Left lung (tissue), 10 donors: ENCODE data around the gene CTSO. TPM values are rescaled to one million over a fixed set of nuclear protein-coding genes. Genes with fewer than 3 reads are reported as not detected.

Experiments
- ATAC-seq: fragments of 200-7000 bp; cut with Tn5 transposase; one replicate; pipeline ENCODE4 v1.9.1; 2020; ENCODE audit warnings: moderate library complexity
- DNase-seq, 4 donors: peaks; one replicate each; pipeline ENCODE4 v3.0.0-alpha.2; 2013 to 2020
- H3K27ac ChIP-seq, 2 donors: fragments of 200-600 bp; sonication (generic) in 1 of 2; one replicate each; pipeline versions ENCODE4 v1.5.0 to v1.8.0; 2020 to 2021
- H3K27me3 ChIP-seq, 2 donors: fragments of 200-600 bp; sonication (generic) in 1 of 2; one replicate each; pipeline versions ENCODE4 v1.5.0 to v1.8.0; 2020 to 2021
- H3K36me3 ChIP-seq, 2 donors: fragments of 200-600 bp; sonication (generic) in 1 of 2; one replicate each; pipeline versions ENCODE4 v1.5.0 to v1.8.0; 2020 to 2021
- H3K4me1 ChIP-seq, 2 donors: fragments of 200-600 bp; one replicate each; pipeline ENCODE4 v1.8.0; 2021
- H3K4me3 ChIP-seq, 2 donors: fragments of 200-600 bp; sonication (generic) in 1 of 2; one replicate each; pipeline versions ENCODE4 v1.5.0 to v1.8.0; 2020 to 2021; ENCODE audit warnings: mild to moderate bottlenecking in 1 of 2
- H3K9me3 ChIP-seq, 2 donors: fragments of 200-600 bp; sonication (generic) in 1 of 2; one replicate each; pipeline versions ENCODE4 v1.5.0 to v1.8.0; 2020 to 2021
- intact Hi-C, 2 donors: fragments of 100-400 bp; cut with DNase I; formaldehyde crosslinking; loops; one replicate each; pipeline versions ENCODE4 v1.11.2 to v1.14.2; 2022
- polyA plus RNA-seq, 6 donors: library from polyadenylated mRNA; unstranded; fragments of 120-200 nt; gene quantifications; one replicate each; pipeline ENCODE4 v1.2.1, GENCODE V29; 2013; ENCODE audit not compliant: insufficient read length in 6 of 6
- total RNA-seq, 2 donors: library from RNA; stranded (reverse); fragmentation: NEBNext Ultra II Directional; extraction: Animal tissue kit (Norgen Biotek cat#: 25700); gene quantifications; one replicate each; pipeline ENCODE4 v1.2.1, GENCODE V29; 2021
- TF ChIP-seq, protein P1 (sequence below), 2 donors: fragments of 200-600 bp; sonication (generic) in 1 of 2; IDR thresholded peaks; one replicate each; pipeline versions ENCODE4 v1.5.0 to v1.8.0; 2021; ENCODE audit warnings: antibody characterized with exemption in 2 of 2
- donor health status: DM: no; HTN: yes; CAD: no.
- donor health status: DM: no; HTN: no; CAD: no.

The CTSO gene
- total and polyA plus RNA-seq, 8 donors: 20.9 to 63.8 (median 57.3) TPM

DNA sequence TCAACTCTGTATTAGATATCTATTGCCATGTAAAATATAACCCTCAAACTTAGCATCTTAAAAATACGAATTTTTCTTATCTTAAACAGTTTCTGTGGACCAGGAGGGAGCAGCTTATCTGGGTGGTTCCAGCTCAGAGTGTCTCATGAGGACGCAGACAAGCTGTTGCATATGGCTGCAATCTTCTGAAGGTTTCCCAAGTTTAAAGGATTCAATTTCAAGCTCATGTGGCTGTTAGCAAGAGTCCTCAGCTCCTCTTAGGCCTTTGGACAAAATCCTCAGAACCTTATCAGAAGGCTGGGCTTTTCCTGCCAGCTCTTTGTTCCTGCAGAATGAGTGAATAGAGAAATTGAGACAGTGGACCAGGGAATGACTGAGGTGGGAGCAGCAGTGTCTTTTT, 2.8 kb upstream of the CTSO start:
- intact Hi-C loops: no loop called here
- TF ChIP-seq, protein P1, sequence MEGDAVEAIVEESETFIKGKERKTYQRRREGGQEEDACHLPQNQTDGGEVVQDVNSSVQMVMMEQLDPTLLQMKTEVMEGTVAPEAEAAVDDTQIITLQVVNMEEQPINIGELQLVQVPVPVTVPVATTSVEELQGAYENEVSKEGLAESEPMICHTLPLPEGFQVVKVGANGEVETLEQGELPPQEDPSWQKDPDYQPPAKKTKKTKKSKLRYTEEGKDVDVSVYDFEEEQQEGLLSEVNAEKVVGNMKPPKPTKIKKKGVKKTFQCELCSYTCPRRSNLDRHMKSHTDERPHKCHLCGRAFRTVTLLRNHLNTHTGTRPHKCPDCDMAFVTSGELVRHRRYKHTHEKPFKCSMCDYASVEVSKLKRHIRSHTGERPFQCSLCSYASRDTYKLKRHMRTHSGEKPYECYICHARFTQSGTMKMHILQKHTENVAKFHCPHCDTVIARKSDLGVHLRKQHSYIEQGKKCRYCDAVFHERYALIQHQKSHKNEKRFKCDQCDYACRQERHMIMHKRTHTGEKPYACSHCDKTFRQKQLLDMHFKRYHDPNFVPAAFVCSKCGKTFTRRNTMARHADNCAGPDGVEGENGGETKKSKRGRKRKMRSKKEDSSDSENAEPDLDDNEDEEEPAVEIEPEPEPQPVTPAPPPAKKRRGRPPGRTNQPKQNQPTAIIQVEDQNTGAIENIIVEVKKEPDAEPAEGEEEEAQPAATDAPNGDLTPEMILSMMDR (IDR thresholded peaks at IDR 0.05): no peak
- Histone ChIP-seq H3K9me3 (no peaks in the 10 kb centered on the region), H3K4me3 (no peak overlapping the region), H3K27ac (no peak overlapping the region), H3K4me1 (peaks cover 0 to 14% of the 10 kb centered on the region in 2 donors), H3K36me3 (no peaks in the 10 kb centered on the region), H3K27me3 (no peaks in the 10 kb centered on the region)
- ATAC-seq (no peak), DNase-seq (no peak)

DNA sequence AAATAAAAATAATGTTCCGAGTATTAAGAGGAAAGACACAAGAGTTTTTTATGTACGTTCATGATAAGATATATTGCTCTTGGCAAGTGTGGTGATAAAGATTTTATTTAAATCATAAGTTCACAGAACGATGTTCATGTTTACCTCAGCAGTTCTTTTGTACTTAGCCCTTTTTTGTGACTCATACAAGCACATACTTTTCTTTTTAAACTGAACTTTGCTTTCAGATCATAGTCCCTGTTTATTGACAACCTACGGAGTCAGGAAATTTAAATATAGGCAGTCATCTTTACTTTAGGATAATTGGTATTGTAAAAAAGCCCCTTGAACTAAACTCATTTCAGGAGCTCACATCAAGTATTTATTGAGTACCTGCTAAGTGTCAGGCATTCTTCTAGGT, 1.3 kb upstream of the CTSO start:
- Histone ChIP-seq H3K27ac (no peak overlapping the region), H3K36me3 (no peaks in the 10 kb centered on the region), H3K4me3 (no peak overlapping the region), H3K4me1 (peaks cover 0 to 14% of the 10 kb centered on the region in 2 donors), H3K27me3 (no peaks in the 10 kb centered on the region), H3K9me3 (no peaks in the 10 kb centered on the region)
- DNase-seq (no peak), ATAC-seq (no peak)
- intact Hi-C loops: loop anchor here in 1 of 2 donors (5.0 kb wide), 1 partner anchor 148 kb away; no protein-coding TSS in a partner anchor
- TF ChIP-seq, protein P1 (IDR thresholded peaks at IDR 0.05): no peak

DNA sequence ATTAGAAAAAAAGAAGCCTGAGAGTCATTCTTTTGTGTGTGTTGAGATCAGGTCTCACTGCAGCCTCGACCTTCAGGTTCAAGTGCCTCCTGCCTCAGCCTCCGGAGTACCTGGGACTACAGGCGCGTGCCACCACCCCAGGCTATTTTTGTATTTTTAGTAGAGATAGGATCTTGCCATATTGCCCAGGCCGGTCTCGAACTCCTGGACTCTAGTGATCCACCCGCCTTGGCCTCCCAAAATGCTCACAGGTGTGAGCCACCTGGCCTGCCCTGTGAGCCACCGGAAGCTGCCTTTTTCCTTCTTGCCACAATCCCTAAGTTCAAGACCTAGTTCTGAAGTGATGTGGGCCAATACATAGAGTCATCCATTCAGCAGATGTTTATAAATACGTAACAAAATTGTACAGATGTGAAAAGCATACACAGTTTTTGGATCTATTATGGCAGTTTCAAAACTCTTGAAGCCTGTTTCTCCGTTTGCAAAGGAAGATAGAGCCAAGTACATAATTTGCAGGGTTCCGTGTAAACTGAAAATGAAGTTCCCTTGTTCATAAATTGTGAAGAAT, 536 bp upstream of the CTSO start:
- intact Hi-C loops: loop anchor here in 1 of 2 donors (5.0 kb wide), 1 partner anchor 147 kb away; no protein-coding TSS in a partner anchor
- Histone ChIP-seq H3K4me1 (peaks cover 0 to 14% of the 10 kb centered on the region in 2 donors), H3K4me3 (peak overlapping the region; percentile 54 to 64), H3K27me3 (no peaks in the 10 kb centered on the region), H3K27ac (peak overlapping the region; percentile 98 to 100), H3K36me3 (no peaks in the 10 kb centered on the region), H3K9me3 (no peaks in the 10 kb centered on the region)
- no peak for ATAC-seq
- peak in 1 of 4 donors; percentile 47 for DNase-seq
- TF ChIP-seq, protein P1 (IDR thresholded peaks at IDR 0.05): no peak

GRCh38 chr4:155952501-155952901, 1.2 kb downstream of the CTSO start:
- Histone ChIP-seq H3K27ac (peak overlapping the region; percentile 98 to 100), H3K4me1 (peaks cover 0 to 14% of the 10 kb centered on the region in 2 donors), H3K9me3 (no peaks in the 10 kb centered on the region), H3K27me3 (no peaks in the 10 kb centered on the region), H3K4me3 (peak overlapping the region in 1 of 2 donors; percentile 54), H3K36me3 (no peaks in the 10 kb centered on the region)
- TF ChIP-seq, protein P1 (IDR thresholded peaks at IDR 0.05): no peak
- intact Hi-C loops: loop anchor here in 1 of 2 donors (5.0 kb wide), 1 partner anchor 145 kb away; no protein-coding TSS in a partner anchor
- DNase-seq: peak in 1 of 4 donors; percentile 20
- no peak for ATAC-seq

DNA sequence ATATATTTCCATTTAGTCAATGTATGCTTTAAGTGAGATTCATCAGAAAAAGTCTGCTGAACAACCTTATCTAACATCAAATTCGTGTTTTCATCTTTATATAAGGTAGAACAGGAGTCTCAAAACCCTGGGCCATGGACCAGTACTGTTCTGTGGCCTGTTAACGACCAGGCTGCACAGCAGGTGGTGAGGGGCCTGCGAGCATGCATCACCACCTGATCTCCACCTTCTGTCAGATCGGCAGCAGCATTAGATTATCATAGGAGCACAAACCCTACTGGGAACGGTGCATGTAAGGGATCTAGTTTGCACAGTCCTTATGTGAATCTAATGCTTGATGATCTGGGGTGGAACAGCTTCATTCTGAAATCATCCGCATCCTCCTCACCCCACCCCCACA, 3.2 kb downstream of the CTSO start:
- no peak for ATAC-seq
- H3K27me3 ChIP-seq: no peaks in the 10 kb centered on the region
- TF ChIP-seq, protein P1 (IDR thresholded peaks at IDR 0.05): no peak
- no peaks in the 10 kb centered on the region for H3K9me3 ChIP-seq
- no peaks in the 10 kb centered on the region for H3K36me3 ChIP-seq
- peaks cover 0 to 21% of the 10 kb centered on the region in 2 donors for H3K4me1 ChIP-seq
- DNase-seq: no peak
- intact Hi-C loops: loop anchor here in 1 of 2 donors (5.0 kb wide), 1 partner anchor 143 kb away; no protein-coding TSS in a partner anchor
- H3K27ac ChIP-seq: no peak overlapping the region
- H3K4me3 ChIP-seq: no peak overlapping the region
